Stimulated activated CD8-positive, alpha-beta memory T cell treated with anti-CD3 and anti-CD28 coated beads, Interleukin-7, amount 100 ng/mL, for 1 hour (primary cell): ENCODE data around the gene PUSL1.

Source experiments
- DNase-seq, 2 donors: peaks; one replicate each; pipeline ENCODE4 v3.0.0-alpha.2; 2020; ENCODE audit warnings: low read depth in 2 of 2

Gene PUSL1

GRCh38 chr1:1324524-1325287 is 16.3 kb downstream of the PUSL1 start, which contains the start of the genes CPTP and INTS11:
Gene CPTP, plus strand, starts transcription at chr1:1324802. Its CDS starts 2,109 bp downstream, at chr1:1326911.
Gene INTS11, minus strand, starts transcription at chr1:1324660. Its CDS starts 52 bp downstream, at chr1:1324608.
- DNase-seq = peak; percentile 90 to 92

GRCh38 chr1:1325288-1326074 is 17.1 kb downstream of the PUSL1 start:
- no peak for DNase-seq

GRCh38 chr1:1326075-1326605 is 17.7 kb downstream of the PUSL1 start:
- DNase-seq = no peak

GRCh38 chr1:1327291-1327690 is 18.9 kb downstream of the PUSL1 start:
- no peak for DNase-seq

GRCh38 chr1:1328254-1328653 is 19.9 kb downstream of the PUSL1 start:
- DNase-seq = no peak

GRCh38 chr1:1329304-1330210 is 21.2 kb downstream of the PUSL1 start:
- DNase-seq = no peak

GRCh38 chr1:1330366-1331067 is 22.1 kb downstream of the PUSL1 start:
- no peak for DNase-seq

- DNase-seq = no peak
Observed at GRCh38 chr1:1331068-1331965, 22.9 kb downstream of the PUSL1 start, which contains the start of gene TAS1R3. Gene TAS1R3, plus strand, starts transcription at chr1:1331280. Its CDS starts 66 bp downstream, at chr1:1331346.

- no peak for DNase-seq
Observed at GRCh38 chr1:1332031-1332755, 23.8 kb downstream of the PUSL1 start.

- no peak for DNase-seq
Observed at GRCh38 chr1:1332774-1333480, 24.5 kb downstream of the PUSL1 start.

- DNase-seq = no peak
Observed at GRCh38 chr1:1333551-1334241, 25.3 kb downstream of the PUSL1 start.

- DNase-seq = no peak
Observed at GRCh38 chr1:1334835-1335234, 26.4 kb downstream of the PUSL1 start.

GRCh38 chr1:1335283-1335682 is 26.9 kb downstream of the PUSL1 start:
- DNase-seq = no peak

GRCh38 chr1:1335792-1336248 is 27.4 kb downstream of the PUSL1 start:
- DNase-seq = no peak

GRCh38 chr1:1336446-1336845 is 28.0 kb downstream of the PUSL1 start:
- DNase-seq = no peak

GRCh38 chr1:1336931-1337792 is 28.8 kb downstream of the PUSL1 start:
- DNase-seq = no peak

GRCh38 chr1:1337793-1338147 is 29.4 kb downstream of the PUSL1 start:
- no peak for DNase-seq
